Spleen (tissue), 11 donors: Measurements from ENCODE around the gene KIF27. TPM values are rescaled to one million over a fixed set of nuclear protein-coding genes. Genes with fewer than 3 reads are reported as not detected.
"Not testable (repeated sequence)": the region's sequence is repeated elsewhere in the genome, so short reads cannot be mapped to it uniquely, and the experiment has no call there.

Experiments
- DNase-seq: peaks from one replicate; pipeline ENCODE4 v3.0.0-alpha.2; 2020
- H3K27ac ChIP-seq, 8 donors: fragments of 200-600 bp; sonication (generic) in 7 of 8; 1 replicate in 4 of 8; 2 replicates in 4 of 8; pipeline versions ENCODE4 v1.5.0 to v1.8.0; 2016 to 2021; ENCODE audit warnings: inconsistent platforms in 4 of 8, mild to moderate bottlenecking in 4 of 8, moderate library complexity in 1 of 8
- H3K27me3 ChIP-seq, 7 donors: fragments of 200-600 bp; sonication (generic) in 6 of 7; replicated peaks in 1 of 7; 1 replicate in 4 of 7; 2 replicates in 3 of 7; pipeline versions ENCODE4 v1.5.0 to v1.8.0; 2016 to 2021; ENCODE audit warnings: inconsistent platforms in 3 of 7, mild to moderate bottlenecking in 1 of 7
- H3K36me3 ChIP-seq, 6 donors: fragments of 200-600 bp; sonication (generic) in 5 of 6; 1 replicate in 4 of 6; 2 replicates in 2 of 6; pipeline versions ENCODE4 v1.5.0 to v1.8.0; 2016 to 2021; ENCODE audit warnings: inconsistent platforms in 2 of 6
- H3K4me1 ChIP-seq, 6 donors: fragments of 200-600 bp; sonication (generic) in 5 of 6; 1 replicate in 3 of 6; 2 replicates in 3 of 6; pipeline versions ENCODE4 v1.5.0 to v1.8.0; 2016 to 2021; ENCODE audit warnings: inconsistent platforms in 3 of 6
- H3K4me3 ChIP-seq, 8 donors: fragments of 200-600 bp; sonication (generic) in 7 of 8; 1 replicate in 4 of 8; 2 replicates in 4 of 8; pipeline versions ENCODE4 v1.5.0 to v1.8.0; 2016 to 2021; ENCODE audit warnings: inconsistent platforms in 4 of 8, mild to moderate bottlenecking in 4 of 8, moderate library complexity in 2 of 8
- H3K9me3 ChIP-seq, 8 donors: fragments of 200-600 bp; sonication (generic) in 7 of 8; 1 replicate in 4 of 8; 2 replicates in 4 of 8; pipeline versions ENCODE4 v1.5.0 to v1.8.0; 2016 to 2021; ENCODE audit warnings: inconsistent platforms in 4 of 8
- CTCF ChIP-seq, 11 experiments: fragments of 200-600 bp in 7 of 11; fragments of 450-650 bp in 4 of 11; sonication (generic) in 4 of 11; IDR thresholded peaks in 8 of 11; conservative IDR thresholded peaks in 3 of 11; 1 replicate in 7 of 11; 2 replicates in 4 of 11; pipeline versions ENCODE4 v1.4.0 to v1.8.0; 2016 to 2021; ENCODE audit warnings: antibody characterized with exemption in 11 of 11, inconsistent platforms in 4 of 11, mild to moderate bottlenecking in 1 of 11
- POLR2A ChIP-seq, 3 donors: fragments of 450-650 bp; IDR thresholded peaks; one replicate each; pipeline ENCODE4 v1.5.1; 2017; ENCODE audit warnings: antibody characterized with exemption in 3 of 3, mild to moderate bottlenecking in 1 of 3
- POLR2AphosphoS5 ChIP-seq, 3 donors: sonication (generic); formaldehyde crosslinking; IDR thresholded peaks; one replicate each; pipeline ENCODE4 v1.5.1; 2017; ENCODE audit warnings: antibody characterized with exemption in 3 of 3
- WGBS, 5 donors: extraction: QIAGEN DNeasy Blood & Tissue Kit in 3 of 5; methylation state at CpG; one replicate each; pipeline versions ENCODE4 v1.1.5 to v1.1.7; 2013 to 2018; 5-methylcytosine and 5-hydroxymethylcytosine counted together
- intact Hi-C: fragments of 100-400 bp; cut with DNase I; formaldehyde crosslinking; loops from one replicate; pipeline ENCODE4 v1.15.0; 2023; ENCODE audit warnings: low total_unique reads
- polyA plus RNA-seq, 3 donors: library from polyadenylated mRNA; stranded (reverse); fragments of 200-250 nt; gene quantifications; one replicate each; pipeline ENCODE4 v1.2.1, GENCODE V29; 2013
- total RNA-seq, 7 donors: library from RNA; depleted of rRNA in 3 of 7; stranded (reverse); fragments of >200 nt in 3 of 7; fragmentation: NEBNext Ultra II Directional in 4 of 7; extraction: Animal tissue kit (Norgen Biotek cat#: 25700) in 4 of 7; gene quantifications; one replicate each; pipeline versions ENCODE4 v1.1.0 to v1.2.1, GENCODE V29; 2016 to 2021
- donor health status: healthy with polysubstance abuse.
- donor health status: DM: no; HTN: no; CAD: no; lungs with moderate emphysema.
- donor health status: DM: no; HTN: no; CAD: no.
- donor health status: Bipolar disorder and iron deficiency.
- donor health status: healthy.
- donor health status: DM: no; HTN: no; CAD: no.
- donor health status: DM: yes; HTN: yes; CAD: no.

KIF27 gene
- total and polyA plus RNA-seq, 10 donors: 0.83 to 11.3 (median 5.8) TPM

- H3K4me1 ChIP-seq, H3K4me3 ChIP-seq, H3K9me3 ChIP-seq, DNase-seq, H3K27me3 ChIP-seq, intact Hi-C loops, H3K27ac ChIP-seq: not testable (repeated sequence)
- WGBS, 5 donors: 23 to 89% (median 84%) methylated on average over 1 of the region's 1 CpG
- H3K36me3 ChIP-seq: peaks cover 0 to 18% (median 3%) of the 10 kb centered on the region in 6 donors
These were observed 112.0 kb downstream of the KIF27 start for GRCh38 chr9:83809213-83809612.

DNA sequence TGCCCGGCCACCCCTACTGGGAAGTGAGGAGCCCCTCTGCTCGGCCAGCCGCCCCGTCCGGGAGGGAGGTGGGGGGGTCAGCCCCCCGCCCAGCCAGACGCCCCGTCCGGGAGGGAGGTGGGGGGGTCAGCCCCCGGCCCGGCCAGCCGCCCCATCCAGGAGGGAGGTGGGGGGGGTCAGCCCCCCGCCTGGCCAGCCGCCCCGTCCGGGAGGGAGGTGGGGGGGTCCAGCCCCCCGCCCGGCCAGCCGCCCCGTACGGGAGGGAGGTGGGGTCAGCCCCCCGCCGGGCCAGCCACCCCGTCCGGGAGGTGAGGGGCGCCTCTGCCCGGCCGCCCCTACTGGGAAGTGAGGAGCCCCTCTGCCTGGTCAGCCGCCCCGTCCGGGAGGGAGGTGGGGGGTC is 116.8 kb downstream of the KIF27 start:
- intact Hi-C loops, H3K4me1 ChIP-seq, H3K9me3 ChIP-seq, H3K27me3 ChIP-seq, H3K4me3 ChIP-seq, H3K27ac ChIP-seq, DNase-seq: not testable (repeated sequence)
- peaks cover 0 to 18% (median 3%) of the 10 kb centered on the region in 6 donors for H3K36me3 ChIP-seq
- 91 to 100% (median 98%) methylated on average over 3 to 31 of the region's 31 CpGs; no CpG with 5 or more reads in 1 of the 5 donors for WGBS, 5 donors

- H3K4me1 ChIP-seq, H3K4me3 ChIP-seq, intact Hi-C loops, DNase-seq, H3K9me3 ChIP-seq, H3K27ac ChIP-seq, H3K27me3 ChIP-seq: not testable (repeated sequence)
- peaks cover 0 to 22% (median 4%) of the 10 kb centered on the region in 6 donors for H3K36me3 ChIP-seq
- WGBS, 5 donors: 90 to 100% (median 98%) methylated on average over 1 to 30 of the region's 33 CpGs; no CpG with 5 or more reads in 1 of the 5 donors
These were observed 117.3 kb downstream of the KIF27 start for GRCh38 chr9:83803941-83804340.

- DNase-seq: no peak
- Histone ChIP-seq H3K27ac (no peak overlapping the region), H3K4me3 (no peak overlapping the region), H3K27me3 (no peaks in the 10 kb centered on the region), H3K4me1 (no peaks in the 10 kb centered on the region), H3K9me3 (no peaks in the 10 kb centered on the region), H3K36me3 (peaks cover 0 to 31% (median 8%) of the 10 kb centered on the region in 6 donors)
- intact Hi-C loops: no loop called here
- no peak for TF ChIP-seq POLR2AphosphoS5 (IDR thresholded peaks at IDR 0.05)
- TF ChIP-seq CTCF (IDR thresholded peaks at IDR 0.05 in 8 of 11, conservative IDR thresholded peaks at IDR 0.05 in 3 of 11): no peak
- TF ChIP-seq POLR2A (IDR thresholded peaks at IDR 0.05): no peak
- WGBS, 5 donors: 90 to 95% (median 92%) methylated on average over 13 of the region's 13 CpGs
These were observed 120.8 kb downstream of the KIF27 start for GRCh38 chr9:83800236-83801033.

- no peaks in the 10 kb centered on the region for H3K27me3 ChIP-seq
- H3K4me1 ChIP-seq: no peaks in the 10 kb centered on the region
- no peak overlapping the region for H3K27ac ChIP-seq
- H3K4me3 ChIP-seq: no peak overlapping the region
- intact Hi-C loops: no loop called here
- H3K36me3 ChIP-seq: peaks cover 0 to 35% (median 8%) of the 10 kb centered on the region in 6 donors
- WGBS, 5 donors: 92 to 98% (median 95%) methylated on average over 2 of the region's 2 CpGs
- no peak for DNase-seq
- TF ChIP-seq CTCF (IDR thresholded peaks at IDR 0.05 in 8 of 11, conservative IDR thresholded peaks at IDR 0.05 in 3 of 11) (no peak), POLR2AphosphoS5 (IDR thresholded peaks at IDR 0.05) (no peak), POLR2A (IDR thresholded peaks at IDR 0.05) (no peak)
- H3K9me3 ChIP-seq: no peaks in the 10 kb centered on the region
These were observed 127.2 kb downstream of the KIF27 start for GRCh38 chr9:83794051-83794450.
